NCI-H2196 (cell line): ENCODE results near the gene NHSL2.
"Not testable (repeated sequence)": the region's sequence is repeated elsewhere in the genome, so short reads cannot be mapped to it uniquely, and the experiment has no call there.

Experiments used
- DNase-seq: peaks from one replicate; lab custom pipeline; 2025; ENCODE audit not compliant: unreplicated experiment; lab: John Stamatoyannopoulos, UW

NHSL2 gene

GRCh38 chrX:71910643-71910985, at the start of gene NHSL2:
Gene NHSL2 (plus strand): TSS chrX:71910845.
- DNase-seq = no peak

DNA sequence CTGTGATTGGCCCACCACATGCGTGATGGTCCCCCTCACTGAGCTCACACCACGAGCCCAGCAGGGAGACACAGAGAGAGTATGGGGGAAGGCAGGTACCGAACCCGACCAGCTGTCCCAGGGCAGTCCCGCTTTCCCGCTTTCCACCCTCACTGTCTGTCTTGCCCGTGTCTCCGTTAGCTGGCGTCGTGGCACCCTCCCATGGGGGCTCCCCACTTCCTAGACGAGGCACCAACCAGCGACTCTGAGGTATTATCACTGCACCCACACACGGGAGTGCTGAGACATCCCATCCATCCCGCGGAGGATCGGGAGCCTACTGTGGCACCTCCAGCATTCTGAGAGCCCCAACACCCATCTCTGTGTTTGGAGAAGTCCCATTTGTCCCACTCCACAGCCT, 43.0 kb upstream of the NHSL2 start:
- no peak for DNase-seq

DNA sequence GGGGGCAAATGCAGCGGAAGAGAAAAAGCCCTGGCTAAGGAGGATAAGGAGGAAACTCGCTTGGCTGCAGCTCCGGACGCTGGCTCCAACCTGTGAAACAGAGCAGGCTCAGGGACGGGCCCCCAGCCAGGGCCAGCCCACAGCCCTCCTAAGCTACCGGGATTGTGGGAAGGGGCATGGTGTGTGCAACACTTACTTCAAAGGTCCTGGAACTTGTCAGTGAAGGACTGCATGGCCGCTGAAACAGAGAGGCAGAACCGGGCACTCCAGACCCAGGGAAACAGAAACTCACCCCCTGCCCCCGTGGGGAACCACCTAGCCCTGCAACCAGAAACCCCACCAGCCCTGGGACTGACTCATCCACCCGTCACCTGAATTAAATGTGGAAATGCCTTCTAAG, 41.1 kb upstream of the NHSL2 start:
- DNase-seq = not testable (repeated sequence)

- DNase-seq = no peak
Measured at GRCh38 chrX:71870208-71871098, 40.2 kb upstream of the NHSL2 start.

- DNase-seq = no peak
Measured at GRCh38 chrX:71871367-71871766, 39.3 kb upstream of the NHSL2 start.

DNA sequence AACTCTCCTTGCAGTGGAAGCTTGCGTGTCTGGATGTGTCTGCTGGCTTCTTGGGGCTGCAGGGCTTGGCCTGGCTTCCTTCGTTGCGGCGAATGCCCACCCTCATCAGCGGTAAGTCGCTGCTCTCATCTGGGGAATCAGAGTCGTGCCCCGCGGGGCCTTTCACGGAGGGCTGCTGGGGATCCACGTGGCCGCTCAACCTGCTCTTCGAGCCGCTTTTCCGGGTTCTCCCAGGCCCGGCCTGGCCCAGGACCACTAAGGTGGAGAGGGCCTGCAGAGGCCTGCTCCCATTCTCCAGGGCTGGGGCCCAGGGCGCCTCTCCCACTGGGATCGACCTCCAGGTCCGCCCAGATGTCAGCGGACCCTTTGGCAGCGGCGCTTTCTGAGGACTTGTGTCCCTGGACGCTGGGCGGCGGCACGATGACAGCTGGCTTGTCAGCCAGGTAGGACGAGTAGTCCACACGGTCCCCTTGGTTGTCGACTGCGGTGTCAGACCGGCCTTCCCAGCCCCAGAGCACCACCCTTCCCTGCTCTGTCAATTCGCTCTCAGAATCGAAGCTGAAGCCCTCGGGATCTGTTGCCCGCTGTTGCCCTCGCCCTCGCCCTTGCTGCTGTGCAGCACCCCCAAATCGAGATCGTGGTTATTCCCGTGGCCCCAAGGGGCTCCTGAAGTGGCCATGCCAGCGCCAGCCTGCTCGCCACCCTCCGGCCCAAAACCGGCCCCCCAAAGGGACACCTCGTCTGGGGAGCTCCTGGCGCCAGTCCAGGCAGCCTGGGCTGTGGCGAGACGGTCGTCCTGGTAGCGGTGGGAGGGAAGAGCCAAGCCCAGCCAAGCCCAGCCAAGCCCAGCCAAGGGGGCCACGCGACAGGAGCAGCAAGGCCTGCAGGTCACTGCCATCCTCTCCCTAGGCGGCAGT, 37.8 kb upstream of the NHSL2 start:
- no peak for DNase-seq

- DNase-seq = no peak
Measured at GRCh38 chrX:71873459-71873833, 37.2 kb upstream of the NHSL2 start.

- DNase-seq = not testable (repeated sequence)
Measured at GRCh38 chrX:71876841-71877240, 33.8 kb upstream of the NHSL2 start.

GRCh38 chrX:71885099-71885498, 25.5 kb upstream of the NHSL2 start:
- no peak for DNase-seq

DNA sequence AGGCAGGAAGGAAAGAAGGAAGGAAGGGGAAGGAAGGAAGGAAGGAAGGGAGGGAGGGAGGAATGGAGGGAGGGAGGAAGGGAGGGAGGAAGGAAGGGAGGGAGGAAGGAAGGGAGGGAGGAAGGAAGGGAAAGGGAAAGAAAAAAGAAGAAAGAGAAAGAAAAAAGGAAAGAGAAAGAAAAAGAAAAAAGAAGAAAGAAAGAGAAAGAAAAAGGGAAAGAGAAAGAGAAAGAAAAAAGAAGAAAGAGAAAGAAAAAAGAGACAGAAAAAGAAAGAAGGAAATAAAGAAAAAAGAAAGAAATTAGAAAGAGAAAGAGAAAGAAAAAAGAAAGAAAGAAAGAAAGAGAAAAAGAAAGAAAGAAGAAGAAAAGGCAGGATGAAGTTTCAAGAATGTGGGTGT, 15.0 kb upstream of the NHSL2 start:
- no peak for DNase-seq

DNA sequence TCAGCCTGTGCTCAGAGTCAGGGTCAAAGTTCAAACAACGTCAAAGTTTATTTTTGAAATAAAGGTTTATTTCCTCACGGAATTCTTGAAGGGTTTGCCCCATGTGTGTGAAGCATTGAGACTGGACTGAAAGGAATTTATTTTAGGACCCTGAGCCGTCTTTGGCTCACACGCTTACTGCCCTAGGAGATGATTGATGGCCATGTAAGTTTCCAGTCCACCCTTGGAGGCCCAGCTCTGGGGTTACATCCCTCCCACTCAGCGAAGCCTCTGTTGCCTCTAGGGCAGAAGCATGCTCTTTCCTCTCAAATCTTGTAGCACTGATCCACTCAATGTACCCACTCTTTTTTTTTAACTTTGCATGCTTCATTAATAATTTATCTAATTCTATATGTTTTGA, 4.5 kb upstream of the NHSL2 start:
- DNase-seq = no peak

- no peak for DNase-seq
Measured at GRCh38 chrX:71908387-71908786, 2.3 kb upstream of the NHSL2 start.

GRCh38 chrX:71909956-71910355, 689 bp upstream of the NHSL2 start:
- DNase-seq = no peak

DNA sequence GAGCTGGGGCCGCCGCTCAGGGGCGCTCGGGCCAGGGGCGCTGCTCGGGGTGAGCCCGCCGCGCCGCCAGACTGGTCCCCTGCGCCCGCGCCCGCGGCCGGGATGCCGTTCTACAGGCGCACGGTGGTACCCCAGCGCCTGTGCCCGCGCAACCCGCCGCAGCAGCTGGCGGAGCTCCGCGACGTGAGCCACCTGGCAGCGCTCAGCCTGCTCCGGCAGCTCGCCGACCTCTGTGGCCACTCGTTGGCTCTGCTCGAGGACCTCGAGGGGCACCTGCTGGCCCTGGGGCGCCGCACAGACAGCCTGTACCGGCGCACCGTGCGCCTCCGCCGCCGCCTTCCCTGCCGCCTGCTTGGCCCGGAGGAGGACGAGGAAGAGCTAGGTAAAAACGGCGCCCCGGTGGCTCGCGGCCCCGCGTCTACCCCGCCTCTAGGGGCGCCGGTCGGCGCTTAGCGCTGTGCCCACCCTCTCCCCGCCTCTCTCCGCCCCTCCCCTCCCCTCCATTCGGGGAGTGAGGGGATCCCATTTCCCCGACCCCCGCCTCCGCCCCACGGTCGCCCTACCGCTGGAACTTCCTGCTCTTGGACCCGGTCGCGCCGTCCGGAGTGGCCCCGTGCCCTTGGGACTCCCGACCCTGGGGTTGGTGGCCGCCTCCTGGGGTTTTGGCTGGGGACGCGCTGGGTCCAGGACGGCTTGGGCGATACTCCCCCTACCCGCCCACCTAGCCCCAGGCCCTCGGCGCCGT, 513 bp downstream of the NHSL2 start:
- no peak for DNase-seq

- DNase-seq = no peak
Measured at GRCh38 chrX:71911731-71912050, 1.0 kb downstream of the NHSL2 start.

DNA sequence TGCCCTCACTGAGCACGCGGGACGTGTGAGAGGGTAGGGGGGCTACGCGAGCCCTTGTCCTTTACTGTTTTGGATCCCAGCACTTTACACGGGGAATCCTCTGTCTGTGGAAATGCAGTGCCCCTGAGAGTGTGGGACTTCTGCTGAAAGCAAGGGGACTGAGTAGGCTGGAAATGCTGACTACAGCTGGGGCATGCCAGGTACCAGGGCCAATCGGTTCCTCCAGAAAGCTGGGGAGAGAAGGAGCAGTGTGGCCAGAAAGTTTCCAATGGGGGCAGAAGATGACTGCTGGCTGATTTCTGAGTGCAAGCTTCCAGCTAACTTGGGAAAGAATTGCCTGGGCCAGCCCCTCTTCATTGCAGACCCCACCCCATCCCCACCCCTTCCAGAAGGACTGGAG, 1.5 kb downstream of the NHSL2 start:
- DNase-seq = no peak

- no peak for DNase-seq
Measured at GRCh38 chrX:71913156-71913950, 2.7 kb downstream of the NHSL2 start.

GRCh38 chrX:71917621-71918343, 7.1 kb downstream of the NHSL2 start:
- DNase-seq = no peak

DNA sequence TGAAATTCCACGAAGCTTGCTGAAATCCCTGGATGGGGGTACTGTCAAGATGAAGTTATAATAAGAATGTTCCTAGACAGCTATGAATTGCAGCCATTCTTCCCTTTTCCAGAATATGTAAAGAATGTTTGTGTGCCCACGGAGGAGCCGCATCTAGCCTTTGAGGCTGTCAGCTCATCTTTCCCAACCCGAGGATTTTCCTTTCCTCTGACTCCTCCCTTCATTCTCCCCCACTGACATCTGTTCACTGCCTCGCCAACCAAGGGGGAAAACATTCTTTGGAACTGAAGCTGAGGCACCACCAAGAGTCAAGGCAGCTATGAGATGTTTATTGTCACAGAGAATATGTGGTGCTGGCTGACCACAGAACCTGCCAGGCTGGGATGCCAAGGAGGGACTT, 8.8 kb downstream of the NHSL2 start:
- no peak for DNase-seq

- no peak for DNase-seq
Measured at GRCh38 chrX:71919886-71920285, 9.2 kb downstream of the NHSL2 start.
